ENCODE data around the gene HPN.
"Not testable (repeated sequence)": the region's sequence is repeated elsewhere in the genome, so short reads cannot be mapped to it uniquely, and the experiment has no call there.

- not testable (repeated sequence) for TF ChIP-seq CTCF, POLR2A, EP300 (IDR thresholded peaks at IDR 0.05)
These were observed 9.7 kb downstream of the HPN start for GRCh38 chr19:35051268-35051667.

Measured in suprapubic skin (tissue), 3 donors.